Activated naive CD4-positive, alpha-beta T cell (primary cell): Measurements from ENCODE around the gene FAM83F.

ENCODE experiments used
- DNase-seq, 4 experiments: peaks; one replicate each; lab custom pipeline; 2025; lab: John Stamatoyannopoulos, UW

FAM83F gene

GRCh38 chr22:40065981-40066380 is 71.2 kb downstream of the FAM83F start:
- no peak for DNase-seq

- no peak for DNase-seq
These were observed 72.9 kb downstream of the FAM83F start for GRCh38 chr22:40067639-40068038.

- no peak for DNase-seq
These were observed 75.9 kb downstream of the FAM83F start for GRCh38 chr22:40070701-40071100.

- no peak for DNase-seq
These were observed 77.0 kb downstream of the FAM83F start for GRCh38 chr22:40071720-40072119.

- DNase-seq = no peak
These were observed 82.2 kb downstream of the FAM83F start for GRCh38 chr22:40076702-40077645.

- DNase-seq = no peak
These were observed 82.9 kb downstream of the FAM83F start for GRCh38 chr22:40077646-40078016.

- no peak for DNase-seq
These were observed 86.9 kb downstream of the FAM83F start for GRCh38 chr22:40081662-40082061.

- DNase-seq = no peak
These were observed 87.4 kb downstream of the FAM83F start for GRCh38 chr22:40082184-40082583.

GRCh38 chr22:40083794-40084193 is 89.0 kb downstream of the FAM83F start:
- DNase-seq = no peak

- DNase-seq = no peak
These were observed 89.5 kb downstream of the FAM83F start for GRCh38 chr22:40084246-40084645.

GRCh38 chr22:40088818-40089217 is 94.1 kb downstream of the FAM83F start:
- no peak for DNase-seq
